ENCODE measurements around the gene ST6GALNAC4.

Gene ST6GALNAC4

GRCh38 chr9:127904561-127905003, 12.3 kb downstream of the ST6GALNAC4 start:
- Mint-ChIP-seq H3K4me3 (peak overlapping the region; percentile 79 to 85), H3K27me3 (no peaks in the 10 kb centered on the region), H3K36me3 (peaks cover 10 to 22% of the 10 kb centered on the region in 2 donors), H3K4me1 (peaks cover 39 to 66% of the 10 kb centered on the region in 2 donors), H3K27ac (peak overlapping the region; percentile 99), H3K9me3 (no peaks in the 10 kb centered on the region)
- ATAC-seq (replicated peaks) (peak; percentile 6 to 15), DNase-seq (no peak)

- ATAC-seq (replicated peaks) = peak; percentile 58 to 61
- peak overlapping the region; percentile 79 to 85 for H3K4me3 Mint-ChIP-seq
- H3K27me3 Mint-ChIP-seq = no peaks in the 10 kb centered on the region
- peak overlapping the region; percentile 99 for H3K27ac Mint-ChIP-seq
- peaks cover 10 to 21% of the 10 kb centered on the region in 2 donors for H3K36me3 Mint-ChIP-seq
- peak; percentile 80 for DNase-seq
- H3K9me3 Mint-ChIP-seq = no peaks in the 10 kb centered on the region
- peaks cover 39 to 66% of the 10 kb centered on the region in 2 donors for H3K4me1 Mint-ChIP-seq
Measured at GRCh38 chr9:127903557-127904475, 13.0 kb downstream of the ST6GALNAC4 start.

GRCh38 chr9:127899128-127899943, 17.5 kb downstream of the ST6GALNAC4 start, which contains the start of gene ST6GALNAC6:
Gene ST6GALNAC6, minus strand, starts transcription at chr9:127899603. Its CDS starts 1,622 bp downstream, at chr9:127897981.
- peaks cover 31 to 65% of the 10 kb centered on the region in 2 donors for H3K4me1 Mint-ChIP-seq
- peak; percentile 71 for DNase-seq

GRCh38 chr9:127898433-127899127, 18.3 kb downstream of the ST6GALNAC4 start:
- Mint-ChIP-seq H3K27ac (peak overlapping the region; percentile 94), H3K4me3 (peak overlapping the region; percentile 82 to 92), H3K36me3 (peaks cover 38 to 50% of the 10 kb centered on the region in 2 donors), H3K27me3 (no peaks in the 10 kb centered on the region), H3K4me1 (peaks cover 26 to 61% of the 10 kb centered on the region in 2 donors), H3K9me3 (peaks cover 0 to 7% of the 10 kb centered on the region in 2 donors)
- no peak for DNase-seq
- peak; percentile 12 to 16 for ATAC-seq (replicated peaks)

More at GRCh38 chr9:127899128-127899943, 17.5 kb downstream of the ST6GALNAC4 start, which contains the start of gene ST6GALNAC6:
- Mint-ChIP-seq H3K27me3 (no peaks in the 10 kb centered on the region), H3K36me3 (peaks cover 31 to 45% of the 10 kb centered on the region in 2 donors), H3K4me3 (peak within 1 kb of the TSS; percentile 87 to 92), H3K27ac (peak within 1 kb of the TSS; percentile 94), H3K9me3 (peaks cover 0 to 4% of the 10 kb centered on the region in 2 donors)
- peak; percentile 70 to 77 for ATAC-seq (replicated peaks)

- Mint-ChIP-seq H3K4me1 (peaks cover 22 to 61% of the 10 kb centered on the region in 2 donors), H3K27ac (peak overlapping the region; percentile 60), H3K9me3 (peaks cover 0 to 11% of the 10 kb centered on the region in 2 donors), H3K4me3 (peak overlapping the region; percentile 62 to 64), H3K36me3 (peaks cover 52 to 59% of the 10 kb centered on the region in 2 donors), H3K27me3 (no peaks in the 10 kb centered on the region)
- DNase-seq (no peak), ATAC-seq (replicated peaks) (peak; percentile 46 to 51)
Measured at GRCh38 chr9:127897193-127897692, 19.6 kb downstream of the ST6GALNAC4 start.

- Mint-ChIP-seq H3K4me3 (peak overlapping the region; percentile 62 to 64), H3K36me3 (peaks cover 55 to 60% of the 10 kb centered on the region in 2 donors), H3K27me3 (no peaks in the 10 kb centered on the region), H3K27ac (peak overlapping the region; percentile 60), H3K9me3 (peaks cover 0 to 11% of the 10 kb centered on the region in 2 donors), H3K4me1 (peaks cover 22 to 57% of the 10 kb centered on the region in 2 donors)
- no peak for ATAC-seq (replicated peaks)
- DNase-seq = no peak
Measured at GRCh38 chr9:127896395-127897192, 20.2 kb downstream of the ST6GALNAC4 start.

GRCh38 chr9:127895811-127896210, 21.0 kb downstream of the ST6GALNAC4 start:
- Mint-ChIP-seq H3K4me3 (no peak overlapping the region), H3K36me3 (peaks cover 59 to 60% of the 10 kb centered on the region in 2 donors), H3K9me3 (peaks cover 0 to 11% of the 10 kb centered on the region in 2 donors), H3K27me3 (no peaks in the 10 kb centered on the region), H3K27ac (peak overlapping the region; percentile 47), H3K4me1 (peaks cover 17 to 51% of the 10 kb centered on the region in 2 donors)
- ATAC-seq (replicated peaks) (no peak), DNase-seq (no peak)

- Mint-ChIP-seq H3K9me3 (peaks cover 0 to 11% of the 10 kb centered on the region in 2 donors), H3K27me3 (no peaks in the 10 kb centered on the region), H3K27ac (no peak overlapping the region), H3K36me3 (peaks cover 67 to 69% of the 10 kb centered on the region in 2 donors), H3K4me3 (no peak overlapping the region), H3K4me1 (peaks cover 13 to 39% of the 10 kb centered on the region in 2 donors)
- no peak for DNase-seq
- no peak for ATAC-seq (replicated peaks)
Measured at GRCh38 chr9:127893392-127893791, 23.4 kb downstream of the ST6GALNAC4 start.

GRCh38 chr9:127892831-127893230, 24.0 kb downstream of the ST6GALNAC4 start:
- Mint-ChIP-seq H3K27me3 (no peaks in the 10 kb centered on the region), H3K4me1 (peaks cover 12 to 38% of the 10 kb centered on the region in 2 donors), H3K36me3 (peaks cover 68 to 69% of the 10 kb centered on the region in 2 donors), H3K4me3 (no peak overlapping the region), H3K9me3 (peaks cover 0 to 11% of the 10 kb centered on the region in 2 donors), H3K27ac (peak overlapping the region; percentile 75)
- DNase-seq (no peak), ATAC-seq (replicated peaks) (no peak)

GRCh38 chr9:127890053-127890452, 26.8 kb downstream of the ST6GALNAC4 start:
- peaks cover 16 to 36% of the 10 kb centered on the region in 2 donors for H3K4me1 Mint-ChIP-seq
- peaks cover 62 to 68% of the 10 kb centered on the region in 2 donors for H3K36me3 Mint-ChIP-seq
- peak overlapping the region; percentile 9 for H3K27ac Mint-ChIP-seq
- H3K4me3 Mint-ChIP-seq = no peak overlapping the region
- peaks cover 0 to 7% of the 10 kb centered on the region in 2 donors for H3K9me3 Mint-ChIP-seq
- no peak for DNase-seq
- no peaks in the 10 kb centered on the region for H3K27me3 Mint-ChIP-seq
- ATAC-seq (replicated peaks) = no peak

- Mint-ChIP-seq H3K9me3 (peaks cover 0 to 1% of the 10 kb centered on the region in 2 donors), H3K27ac (no peak overlapping the region), H3K36me3 (peaks cover 56 to 63% of the 10 kb centered on the region in 2 donors), H3K4me1 (peaks cover 26 to 40% of the 10 kb centered on the region in 2 donors), H3K27me3 (no peaks in the 10 kb centered on the region), H3K4me3 (no peak overlapping the region)
- no peak for DNase-seq
- ATAC-seq (replicated peaks) = peak; percentile 74 to 76
Measured at GRCh38 chr9:127887792-127888191, 29.0 kb downstream of the ST6GALNAC4 start.

GRCh38 chr9:127886401-127886972, 30.4 kb downstream of the ST6GALNAC4 start:
- ATAC-seq (replicated peaks) = no peak
- no peaks in the 10 kb centered on the region for H3K27me3 Mint-ChIP-seq
- no peak overlapping the region for H3K4me3 Mint-ChIP-seq
- H3K27ac Mint-ChIP-seq = no peak overlapping the region
- no peaks in the 10 kb centered on the region for H3K9me3 Mint-ChIP-seq
- DNase-seq = no peak
- H3K36me3 Mint-ChIP-seq = peaks cover 50 to 67% of the 10 kb centered on the region in 2 donors
- peaks cover 30 to 46% of the 10 kb centered on the region in 2 donors for H3K4me1 Mint-ChIP-seq

Data from stimulated activated naive B cell treated with anti-CD40 and anti-IgM and Interleukin-4, amounts not matched to agents 10 μg/mL and 1 μg/mL and 100 μg/mL, for 72 hours (primary cell).